Epithelial cell of esophagus (primary cell): ENCODE measurements around the gene DEFB129.
A peak's percentile ranks its signal among the peaks of the same experiment; 100 is the strongest.

Experiments used
- DNase-seq: peaks from one replicate; pipeline ENCODE4 v3.0.0; 2010; ENCODE audit warnings: low read depth
- H3K4me3 ChIP-seq: 2 replicates; pipeline ENCODE4 v1.5.1; 2011; ENCODE audit warnings: mild to moderate bottlenecking, low read length, control low read depth
- TF ChIP-seq, protein P1 (sequence below): IDR thresholded peaks from 2 replicates; pipeline ENCODE4 v1.5.1; 2011; ENCODE audit warnings: low read depth, mild to moderate bottlenecking, low read length, control low read depth, inconsistent platforms; ENCODE audit not compliant: insufficient read depth; ENCODE audit errors: missing control alignments

DEFB129 gene

DNA sequence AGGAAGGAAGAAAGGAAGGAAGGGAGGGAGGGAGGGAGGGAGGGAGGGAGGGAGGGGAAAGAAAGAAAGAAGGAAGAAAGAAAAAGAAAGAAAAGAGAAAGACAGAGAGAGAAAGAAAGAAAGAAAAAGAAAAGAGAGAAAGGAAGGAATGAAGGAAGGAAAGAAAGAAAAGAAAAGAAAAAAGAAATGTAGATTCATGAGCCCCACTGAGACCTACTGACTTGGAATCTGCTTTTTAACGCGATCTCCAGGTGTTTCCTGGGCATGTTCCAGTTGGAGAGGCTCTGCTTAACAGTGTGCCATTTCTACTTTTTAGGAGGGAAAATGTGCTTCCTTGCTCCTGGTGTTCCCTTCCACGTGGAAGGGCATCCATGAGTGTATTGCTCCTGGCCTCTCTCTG lies 46.8 kb downstream of the DEFB129 start:
- TF ChIP-seq, protein P1, sequence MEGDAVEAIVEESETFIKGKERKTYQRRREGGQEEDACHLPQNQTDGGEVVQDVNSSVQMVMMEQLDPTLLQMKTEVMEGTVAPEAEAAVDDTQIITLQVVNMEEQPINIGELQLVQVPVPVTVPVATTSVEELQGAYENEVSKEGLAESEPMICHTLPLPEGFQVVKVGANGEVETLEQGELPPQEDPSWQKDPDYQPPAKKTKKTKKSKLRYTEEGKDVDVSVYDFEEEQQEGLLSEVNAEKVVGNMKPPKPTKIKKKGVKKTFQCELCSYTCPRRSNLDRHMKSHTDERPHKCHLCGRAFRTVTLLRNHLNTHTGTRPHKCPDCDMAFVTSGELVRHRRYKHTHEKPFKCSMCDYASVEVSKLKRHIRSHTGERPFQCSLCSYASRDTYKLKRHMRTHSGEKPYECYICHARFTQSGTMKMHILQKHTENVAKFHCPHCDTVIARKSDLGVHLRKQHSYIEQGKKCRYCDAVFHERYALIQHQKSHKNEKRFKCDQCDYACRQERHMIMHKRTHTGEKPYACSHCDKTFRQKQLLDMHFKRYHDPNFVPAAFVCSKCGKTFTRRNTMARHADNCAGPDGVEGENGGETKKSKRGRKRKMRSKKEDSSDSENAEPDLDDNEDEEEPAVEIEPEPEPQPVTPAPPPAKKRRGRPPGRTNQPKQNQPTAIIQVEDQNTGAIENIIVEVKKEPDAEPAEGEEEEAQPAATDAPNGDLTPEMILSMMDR: no peak
- DNase-seq: no peak
- no peak overlapping the region for H3K4me3 ChIP-seq

DNA sequence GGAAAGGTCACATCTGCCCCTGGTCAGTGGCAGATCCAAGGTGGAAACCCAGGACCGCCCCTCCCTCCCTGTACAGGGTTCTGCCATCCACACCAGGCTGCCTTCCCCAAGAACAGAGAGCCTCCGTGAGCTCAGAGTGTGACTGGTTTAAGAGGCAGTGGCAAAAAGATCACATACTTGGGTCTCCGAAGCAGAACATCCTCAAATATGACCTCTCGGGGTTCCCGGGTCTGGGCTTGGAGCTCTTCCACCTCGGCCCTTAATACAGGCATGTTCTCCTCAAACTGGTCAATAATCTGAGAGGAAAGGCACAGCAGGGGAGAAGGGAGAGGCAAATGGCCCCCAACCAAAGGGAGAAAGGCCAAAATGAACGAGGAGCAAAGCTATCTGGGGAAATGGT lies 48.7 kb downstream of the DEFB129 start:
- no peak for DNase-seq
- H3K4me3 ChIP-seq: no peak overlapping the region
- TF ChIP-seq, protein P1: no peak

DNA sequence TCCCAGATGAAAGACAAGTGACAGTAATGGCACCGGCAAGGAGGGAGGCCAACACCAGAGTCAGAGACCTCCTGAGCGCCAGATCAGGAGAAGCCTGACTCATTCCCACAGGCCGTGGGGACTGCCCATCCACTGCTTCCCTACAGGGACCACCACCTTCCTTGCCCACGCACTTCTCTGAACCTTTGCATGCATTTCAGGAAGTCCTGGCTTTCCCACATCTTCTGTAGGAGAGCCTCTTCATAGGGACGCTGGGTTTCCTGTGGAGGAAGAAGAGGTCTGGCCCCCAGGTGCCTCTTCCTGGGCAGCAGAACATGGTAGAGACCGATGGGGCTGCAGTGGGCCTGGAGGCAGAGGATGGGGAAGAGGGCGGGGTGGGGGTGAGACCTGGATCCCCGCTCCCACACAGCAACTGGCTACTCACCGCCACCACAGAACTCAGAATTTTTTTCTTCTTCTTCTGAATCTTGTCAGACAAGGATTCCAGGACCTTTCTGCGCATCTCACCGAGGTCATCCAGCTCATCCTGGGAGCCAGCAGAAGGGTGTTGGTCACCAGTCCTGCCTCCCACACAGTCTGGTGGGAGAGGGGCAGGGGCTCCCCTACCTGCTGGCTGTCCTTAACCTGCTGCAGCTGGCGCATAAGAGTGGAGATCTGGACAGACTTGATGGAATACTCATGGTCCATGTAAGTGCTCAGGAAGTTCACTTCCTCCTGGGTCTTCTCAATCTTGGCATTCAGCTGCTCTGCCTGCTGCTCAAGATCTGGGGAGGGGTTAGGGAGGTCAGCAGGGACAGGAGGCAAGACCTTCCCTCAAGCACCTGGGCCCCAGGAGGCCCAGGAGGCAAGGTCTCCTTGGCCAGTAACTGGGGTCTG lies 49.8 kb downstream of the DEFB129 start:
- no peak for DNase-seq
- TF ChIP-seq, protein P1: no peak
- no peak overlapping the region for H3K4me3 ChIP-seq

DNA sequence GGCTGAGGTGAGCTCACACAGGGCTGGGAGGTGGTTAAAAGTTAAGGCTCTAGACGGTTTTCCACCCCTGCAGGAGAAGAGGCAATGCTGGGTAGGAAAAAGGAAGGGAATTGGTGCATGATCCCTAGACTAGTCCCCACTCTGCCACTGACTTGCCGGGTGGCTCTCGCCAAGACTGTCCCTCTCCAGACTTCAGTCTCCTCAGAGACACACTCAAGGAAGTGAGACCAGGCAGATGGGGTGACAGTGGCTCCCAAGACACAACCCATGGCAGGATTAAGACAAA lies 50.4 kb downstream of the DEFB129 start:
- no peak overlapping the region for H3K4me3 ChIP-seq
- DNase-seq: no peak
- TF ChIP-seq, protein P1: no peak

DNA sequence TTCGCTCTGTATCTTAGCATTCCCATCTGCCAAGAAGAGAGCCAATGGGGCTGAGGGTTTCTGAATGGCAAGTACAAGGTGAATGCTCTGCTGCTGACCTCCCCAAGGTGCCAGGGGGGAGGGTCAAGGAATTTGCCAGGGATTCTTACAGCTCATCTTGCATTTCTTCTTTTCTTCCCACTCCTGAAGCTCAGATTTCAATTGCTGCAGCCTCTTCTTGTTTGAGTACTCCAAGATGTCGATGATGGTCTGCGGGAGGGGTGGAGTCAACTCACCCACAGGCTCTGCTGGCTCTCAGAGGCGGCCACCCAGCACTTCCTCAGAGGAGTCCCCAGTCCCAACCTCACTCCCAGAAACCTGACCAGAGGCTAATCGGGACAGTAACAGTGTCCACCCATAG lies 51.1 kb downstream of the DEFB129 start:
- H3K4me3 ChIP-seq: no peak overlapping the region
- DNase-seq: no peak
- TF ChIP-seq, protein P1: no peak

DNA sequence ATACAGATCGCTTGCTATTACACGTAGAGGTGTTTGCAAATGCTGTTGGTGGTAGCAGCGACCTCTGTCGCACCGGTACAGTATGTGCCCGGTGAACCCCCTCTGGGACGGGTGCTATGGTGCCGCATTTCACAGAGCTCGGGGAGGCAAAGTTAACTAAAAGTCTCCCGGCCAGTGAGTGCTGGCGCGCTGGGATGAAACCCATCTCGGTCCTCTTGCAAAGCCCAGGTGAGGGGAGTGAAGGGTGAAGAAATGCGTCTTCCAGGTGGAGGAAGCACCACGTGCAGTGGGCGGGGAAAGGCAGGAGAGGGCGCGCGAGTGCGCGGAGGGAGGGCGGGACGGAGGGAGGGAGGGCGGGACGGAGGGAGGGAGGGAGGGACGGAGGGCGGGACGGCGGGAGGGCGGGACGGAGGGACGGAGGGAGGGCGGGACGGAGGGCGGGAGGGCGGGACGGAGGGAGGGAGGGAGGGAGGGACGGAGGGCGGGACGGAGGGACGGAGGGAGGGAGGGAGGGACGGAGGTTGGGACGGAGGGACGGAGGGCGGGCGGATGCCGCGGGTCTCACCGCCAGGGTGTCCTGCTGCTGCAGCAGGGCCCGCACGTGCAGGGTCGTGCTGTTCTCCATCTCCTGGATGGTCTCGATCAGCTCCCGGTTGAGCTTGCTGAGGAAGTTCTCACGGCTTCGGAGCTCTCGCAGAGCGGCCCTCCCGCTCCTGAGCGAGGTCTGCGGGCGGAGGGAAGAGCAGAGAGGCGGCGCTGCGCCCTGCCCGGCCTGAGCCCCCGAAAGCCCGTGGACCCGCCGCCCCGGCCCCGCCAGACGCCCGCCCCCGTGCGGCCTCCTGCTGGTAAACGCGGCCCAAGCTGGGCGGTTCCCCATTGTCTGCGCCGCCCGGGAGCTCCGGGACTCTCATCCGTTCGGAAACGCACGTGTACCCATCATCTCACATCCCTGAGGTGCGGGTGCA lies 51.8 kb downstream of the DEFB129 start:
- DNase-seq: peak; percentile 43
- TF ChIP-seq, protein P1: peak; percentile 24
- no peak overlapping the region for H3K4me3 ChIP-seq
